Loucy (cell line): ENCODE results near the gene NIPSNAP3A.

Source experiments
- CTCF ChIP-seq: fragments of 200-600 bp; sonication (generic); conservative IDR thresholded peaks from 2 replicates; pipeline ENCODE4 v1.5.1; 2014; ENCODE audit warnings: mild to moderate bottlenecking, antibody characterized with exemption, low read length
- EZH2phosphoT487 ChIP-seq: fragments of 200-600 bp; IDR thresholded peaks from 2 replicates; pipeline ENCODE4 v1.6.1; 2018; ENCODE audit warnings: antibody characterized with exemption, mild to moderate bottlenecking, moderate library complexity, borderline replicate concordance

GRCh38 chr9:104794070-104794469, 46.6 kb downstream of the NIPSNAP3A start:
- TF ChIP-seq CTCF = no peak
- TF ChIP-seq EZH2phosphoT487 = no peak
